Activated B cell treated with CpG ODN at 0.5 μM for 24 hours (primary cell): ENCODE results near the gene KIF2C. TPM values are rescaled to one million over a fixed set of nuclear protein-coding genes. Genes with fewer than 3 reads are reported as not detected.

Source experiments
- ATAC-seq: fragments of 200-7000 bp; cut with Tn5 transposase; one replicate; pipeline ENCODE4 v1.10.0; 2021; ENCODE audit warnings: low read depth, mild to moderate bottlenecking, moderate library complexity
- CTCF ChIA-PET: fragments of 350-600 bp; sonication (Branson Sonifier 250); formaldehyde crosslinking; loops from one replicate; lab custom pipeline; 2021; ENCODE audit warnings: antibody characterized with exemption; lab: Charles Lee
- POLR2A ChIA-PET: fragments of 350-600 bp; sonication (Branson Sonifier 250); formaldehyde crosslinking; loops from one replicate; lab custom pipeline; 2021; ENCODE audit warnings: antibody characterized with exemption; lab: Charles Lee
- DNase-seq: peaks from one replicate; pipeline ENCODE4 v3.0.0; 2022
- H3K27ac Mint-ChIP-seq: one replicate; pipeline ENCODE4 v1.8.0; 2020; ENCODE audit warnings: mixed read lengths
- H3K27me3 Mint-ChIP-seq: one replicate; pipeline ENCODE4 v1.8.0; 2021; ENCODE audit warnings: mixed read lengths
- H3K36me3 Mint-ChIP-seq: one replicate; pipeline ENCODE4 v1.8.0; 2021; ENCODE audit warnings: low read depth, mixed read lengths
- H3K4me1 Mint-ChIP-seq: one replicate; pipeline ENCODE4 v1.8.0; 2021; ENCODE audit warnings: mixed read lengths
- H3K4me3 Mint-ChIP-seq: one replicate; pipeline ENCODE4 v1.8.0; 2020; ENCODE audit warnings: mild to moderate bottlenecking, mixed read lengths
- H3K9me3 Mint-ChIP-seq: one replicate; pipeline ENCODE4 v1.8.0; 2020; ENCODE audit warnings: mixed read lengths
- CTCF ChIP-seq: fragments of 200-600 bp; IDR thresholded peaks from one replicate; pipeline ENCODE4 v1.8.0; 2022; ENCODE audit warnings: antibody characterized with exemption, mild to moderate bottlenecking
- intact Hi-C: fragments of 100-400 bp; cut with micrococcal nuclease; formaldehyde crosslinking; loops from one replicate; pipeline ENCODE4 v1.15.1; 2024
- total RNA-seq: library from RNA; stranded (reverse); gene quantifications from 2 replicates; pipeline ENCODE4 v1.2.3, GENCODE V29; 2022

The KIF2C gene
- total RNA-seq, 1 donor from 2014 or later, result 1.00 TPM

GRCh38 chr1:44798481-44799365 is 59.1 kb downstream of the KIF2C start:
- intact Hi-C loops, result loop anchor here (1.0 kb wide), 3 partner anchors 12 to 213 kb away; partner anchors contain the start of gene HECTD3

GRCh38 chr1:44799770-44800584 is 60.3 kb downstream of the KIF2C start, which contains the start of gene PLK3:
Gene PLK3, plus strand, starts transcription at chr1:44800377. Its CDS starts 87 bp downstream, at chr1:44800464.
- H3K27ac Mint-ChIP-seq, result peak within 1 kb of the TSS; percentile 100
- DNase-seq (peak; percentile 94), ATAC-seq (peak; percentile 88)
- H3K27me3 Mint-ChIP-seq, result no peaks in the 10 kb centered on the region
- peak; percentile 30 for TF ChIP-seq CTCF
- no peaks in the 10 kb centered on the region for H3K9me3 Mint-ChIP-seq
- ChIA-PET POLR2A (interaction anchor here (0.6 to 8.7 kb wide), 31 partner anchors 9 to 1081 kb away, joined by 3 to 339 read pairs (median 7); partner anchors contain the start of genes AKR1A1, BTBD19, EIF2B3 and HECTD3), CTCF (interaction anchor here (0.6 to 2.0 kb wide), 15 partner anchors 9 to 693 kb away, joined by 3 to 25 read pairs (median 5); partner anchors contain the start of genes HECTD3, PTCH2, RNU5D-1 and RPS8)
- peaks cover 37% of the 10 kb centered on the region for H3K36me3 Mint-ChIP-seq
- peak within 1 kb of the TSS; percentile 97 for H3K4me3 Mint-ChIP-seq
- peaks cover 33% of the 10 kb centered on the region for H3K4me1 Mint-ChIP-seq
- intact Hi-C loops, result loop anchor here (1.0 to 10.0 kb wide), 11 partner anchors 9 to 1453 kb away; partner anchors contain the start of genes EIF2B3, HECTD3, MUTYH and NASP

More at GRCh38 chr1:44798481-44799365, 59.1 kb downstream of the KIF2C start:
- no peak for ATAC-seq
- TF ChIP-seq CTCF, result no peak
- no peak for DNase-seq
- peaks cover 33% of the 10 kb centered on the region for H3K4me1 Mint-ChIP-seq
- POLR2A ChIA-PET, result interaction anchor here (0.7 to 8.7 kb wide), 9 partner anchors 8 to 215 kb away, joined by 3 to 339 read pairs (median 54); partner anchors contain the start of genes BTBD19, HECTD3, RNU5D-1 and UROD
- no peaks in the 10 kb centered on the region for H3K9me3 Mint-ChIP-seq
- H3K27me3 Mint-ChIP-seq, result no peaks in the 10 kb centered on the region
- peak overlapping the region; percentile 100 for H3K27ac Mint-ChIP-seq
- H3K36me3 Mint-ChIP-seq, result peaks cover 25% of the 10 kb centered on the region
- peak overlapping the region; percentile 24 for H3K4me3 Mint-ChIP-seq
- CTCF ChIA-PET, result interaction anchor here (1.1 to 1.5 kb wide), 3 partner anchors 9 to 216 kb away, joined by 3 to 7 read pairs (median 6); no protein-coding TSS in a partner anchor

GRCh38 chr1:44801491-44802305 is 62.1 kb downstream of the KIF2C start:
- DNase-seq (no peak), ATAC-seq (no peak)
- no peak for TF ChIP-seq CTCF
- no peaks in the 10 kb centered on the region for H3K27me3 Mint-ChIP-seq
- H3K36me3 Mint-ChIP-seq, result peaks cover 47% of the 10 kb centered on the region
- POLR2A ChIA-PET, result interaction anchor here (0.6 to 8.7 kb wide), 15 partner anchors 10 to 749 kb away, joined by 3 to 339 read pairs (median 13); partner anchors contain the start of genes AKR1A1, ARMH1, BTBD19 and HECTD3
- peaks cover 35% of the 10 kb centered on the region for H3K4me1 Mint-ChIP-seq
- CTCF ChIA-PET, result interaction anchor here (0.8 to 2.0 kb wide), 2 partner anchors 18 to 213 kb away, joined by 4 to 5 read pairs; no protein-coding TSS in a partner anchor
- H3K4me3 Mint-ChIP-seq, result peak overlapping the region; percentile 91
- intact Hi-C loops, result loop anchor here (5.0 to 10.0 kb wide), 2 partner anchors 783 to 1454 kb away; partner anchors contain the start of gene NASP
- H3K27ac Mint-ChIP-seq, result peak overlapping the region; percentile 68
- no peaks in the 10 kb centered on the region for H3K9me3 Mint-ChIP-seq

- POLR2A ChIA-PET, result interaction anchor here (0.9 to 8.7 kb wide), 5 partner anchors 9 to 81 kb away, joined by 3 to 339 read pairs (median 60); partner anchors contain the start of gene BTBD19
- H3K4me3 Mint-ChIP-seq, result peak overlapping the region; percentile 91
- intact Hi-C loops, result loop anchor here (5.0 to 10.0 kb wide), 2 partner anchors 782 to 1455 kb away; partner anchors contain the start of gene NASP
- DNase-seq, result no peak
- no peaks in the 10 kb centered on the region for H3K9me3 Mint-ChIP-seq
- peaks cover 42% of the 10 kb centered on the region for H3K4me1 Mint-ChIP-seq
- TF ChIP-seq CTCF, result no peak
- peak overlapping the region; percentile 68 for H3K27ac Mint-ChIP-seq
- H3K27me3 Mint-ChIP-seq, result no peaks in the 10 kb centered on the region
- no peak for ATAC-seq
- peaks cover 53% of the 10 kb centered on the region for H3K36me3 Mint-ChIP-seq
- CTCF ChIA-PET, result no interaction called here
Measured at GRCh38 chr1:44802306-44803061, 62.8 kb downstream of the KIF2C start.
